ENCODE measurements around the gene CBLB.

Gene CBLB

DNA sequence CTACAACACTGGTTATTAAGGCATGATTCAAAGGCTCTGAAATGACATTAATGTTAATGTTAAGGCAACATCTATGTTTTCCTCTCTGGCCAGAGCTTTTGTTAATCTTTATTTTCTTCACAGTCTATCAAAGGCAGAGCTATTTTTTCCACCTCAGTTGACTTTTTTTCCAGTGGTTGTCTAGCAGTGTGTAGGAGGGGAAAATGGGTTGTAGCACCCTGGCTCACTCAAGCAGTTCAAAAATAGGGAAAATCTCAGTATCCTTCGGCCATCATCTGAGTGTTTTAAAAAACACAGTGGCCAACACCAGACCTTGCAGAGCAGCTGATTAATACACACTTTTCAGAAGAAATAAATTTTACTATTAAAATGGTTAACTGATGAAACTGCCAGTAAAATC lies 21.4 kb downstream of the CBLB start:
- no peak for DNase-seq (ENCODE audit: low read depth, low spot score)
- Histone ChIP-seq H3K4me1 (ENCODE audit: control insufficient read depth, insufficient read depth, low read length) (no peaks in the 10 kb centered on the region), H3K27me3 (ENCODE audit: control insufficient read depth, insufficient read depth, low read length) (no peaks in the 10 kb centered on the region), H3K27ac (ENCODE audit: low read length) (no peak overlapping the region), H3K36me3 (ENCODE audit: control insufficient read depth, insufficient read depth, low read length) (no peaks in the 10 kb centered on the region; the same call in 1 of the 2 replicates), H3K9me3 (ENCODE audit: control insufficient read depth, insufficient read depth, low read length) (no peaks in the 10 kb centered on the region), H3K4me3 (ENCODE audit: low read length) (no peak overlapping the region)
- no CpG with 5 or more reads among the region's 1 CpG for WGBS (ENCODE audit: insufficient coverage, insufficient read length)

DNA sequence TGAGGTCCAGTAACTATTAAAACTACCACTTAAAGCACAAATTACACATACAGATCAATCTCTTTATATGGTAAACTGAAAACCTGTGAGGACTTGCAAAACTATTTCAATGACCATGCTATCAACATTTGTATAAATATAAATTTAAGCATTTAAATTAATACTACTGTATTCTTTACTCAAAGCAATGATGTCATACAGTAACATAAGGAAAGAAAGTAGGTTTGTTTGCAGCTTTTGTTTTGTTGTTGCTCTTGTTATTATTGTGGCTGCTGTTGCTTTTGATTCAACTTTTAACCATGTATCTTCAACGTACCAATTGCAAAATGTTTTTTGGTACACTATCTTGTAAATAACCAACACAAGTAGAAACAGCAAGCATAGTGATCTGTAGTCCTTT lies 22.0 kb downstream of the CBLB start:
- Histone ChIP-seq H3K27me3 (ENCODE audit: control insufficient read depth, insufficient read depth, low read length) (no peaks in the 10 kb centered on the region), H3K9me3 (ENCODE audit: control insufficient read depth, insufficient read depth, low read length) (no peaks in the 10 kb centered on the region), H3K36me3 (ENCODE audit: control insufficient read depth, insufficient read depth, low read length) (no peaks in the 10 kb centered on the region; the same call in 1 of the 2 replicates), H3K4me1 (ENCODE audit: control insufficient read depth, insufficient read depth, low read length) (no peaks in the 10 kb centered on the region), H3K4me3 (ENCODE audit: low read length) (no peak overlapping the region), H3K27ac (ENCODE audit: low read length) (no peak overlapping the region)
- DNase-seq (ENCODE audit: low read depth, low spot score): no peak
- WGBS (ENCODE audit: insufficient coverage, insufficient read length): no CpG with 5 or more reads among the region's 1 CpG

DNA sequence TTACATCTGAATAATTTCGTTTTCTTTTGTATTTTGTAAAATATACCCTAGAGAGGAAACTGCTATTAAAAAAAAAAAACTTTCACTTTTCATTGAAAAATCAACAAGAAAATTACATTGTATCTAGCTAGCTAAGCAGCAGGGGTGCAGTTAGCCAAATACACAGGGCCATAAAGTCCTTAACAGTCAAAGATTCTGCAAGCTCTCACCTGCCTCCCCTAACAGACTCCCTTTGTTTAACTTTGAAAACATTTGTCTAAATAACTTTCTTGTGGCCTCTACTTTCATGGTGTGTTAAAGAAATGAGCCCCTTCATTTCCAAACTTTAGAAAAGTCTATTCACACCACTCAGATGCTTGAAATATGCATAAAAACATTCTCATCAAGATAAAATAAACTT lies 23.3 kb downstream of the CBLB start:
- Histone ChIP-seq H3K4me3 (ENCODE audit: low read length) (no peak overlapping the region), H3K27ac (ENCODE audit: low read length) (no peak overlapping the region), H3K9me3 (ENCODE audit: control insufficient read depth, insufficient read depth, low read length) (no peaks in the 10 kb centered on the region), H3K4me1 (ENCODE audit: control insufficient read depth, insufficient read depth, low read length) (no peaks in the 10 kb centered on the region), H3K27me3 (ENCODE audit: control insufficient read depth, insufficient read depth, low read length) (no peaks in the 10 kb centered on the region), H3K36me3 (ENCODE audit: control insufficient read depth, insufficient read depth, low read length) (no peaks in the 10 kb centered on the region; the same call in 1 of the 2 replicates)
- no CpG with 5 or more reads among the region's 1 CpG for WGBS (ENCODE audit: insufficient coverage, insufficient read length)
- DNase-seq (ENCODE audit: low read depth, low spot score): no peak

GRCh38 chr3:105844704-105845103 lies 24.1 kb downstream of the CBLB start:
- H3K4me3 ChIP-seq (ENCODE audit: low read length): no peak overlapping the region

DNA sequence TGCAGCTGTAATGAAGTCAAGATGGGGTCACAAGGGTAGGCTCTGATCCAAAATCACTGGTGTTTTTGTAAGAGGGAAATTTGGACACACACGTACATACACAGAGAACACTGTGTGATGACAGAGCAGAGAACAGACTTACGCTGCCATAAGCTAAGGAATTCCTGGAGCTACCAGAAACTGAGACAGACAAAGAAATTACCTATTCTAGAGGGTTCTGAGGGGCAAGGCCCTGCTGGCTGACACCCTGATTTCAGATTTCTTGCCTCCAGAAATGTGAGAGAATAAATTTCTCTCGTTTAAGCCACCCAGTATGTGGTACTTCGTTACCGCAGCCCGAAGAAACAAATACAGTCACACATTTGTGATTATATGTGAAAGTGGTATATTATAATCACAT lies 24.8 kb downstream of the CBLB start:
- H3K27me3 ChIP-seq (ENCODE audit: control insufficient read depth, insufficient read depth, low read length): no peaks in the 10 kb centered on the region
- no peak for DNase-seq (ENCODE audit: low read depth, low spot score)
- no CpG with 5 or more reads among the region's 6 CpGs for WGBS (ENCODE audit: insufficient coverage, insufficient read length)
- no peaks in the 10 kb centered on the region; the same call in 1 of the 2 replicates for H3K36me3 ChIP-seq (ENCODE audit: control insufficient read depth, insufficient read depth, low read length)
- no peaks in the 10 kb centered on the region for H3K4me1 ChIP-seq (ENCODE audit: control insufficient read depth, insufficient read depth, low read length)
- H3K27ac ChIP-seq (ENCODE audit: low read length): no peak overlapping the region
- no peaks in the 10 kb centered on the region for H3K9me3 ChIP-seq (ENCODE audit: control insufficient read depth, insufficient read depth, low read length)
- H3K4me3 ChIP-seq (ENCODE audit: low read length): no peak overlapping the region

More at GRCh38 chr3:105844704-105845103, 24.1 kb downstream of the CBLB start:
- no peak for DNase-seq (ENCODE audit: low read depth, low spot score)
- Histone ChIP-seq H3K36me3 (ENCODE audit: control insufficient read depth, insufficient read depth, low read length) (no peaks in the 10 kb centered on the region; the same call in 1 of the 2 replicates), H3K27me3 (ENCODE audit: control insufficient read depth, insufficient read depth, low read length) (no peaks in the 10 kb centered on the region), H3K9me3 (ENCODE audit: control insufficient read depth, insufficient read depth, low read length) (no peaks in the 10 kb centered on the region), H3K27ac (ENCODE audit: low read length) (no peak overlapping the region), H3K4me1 (ENCODE audit: control insufficient read depth, insufficient read depth, low read length) (no peaks in the 10 kb centered on the region)

- Histone ChIP-seq H3K4me3 (ENCODE audit: low read length) (no peak overlapping the region), H3K27ac (ENCODE audit: low read length) (no peak overlapping the region), H3K27me3 (ENCODE audit: control insufficient read depth, insufficient read depth, low read length) (no peaks in the 10 kb centered on the region), H3K9me3 (ENCODE audit: control insufficient read depth, insufficient read depth, low read length) (no peaks in the 10 kb centered on the region), H3K4me1 (ENCODE audit: control insufficient read depth, insufficient read depth, low read length) (no peaks in the 10 kb centered on the region), H3K36me3 (ENCODE audit: control insufficient read depth, insufficient read depth, low read length) (no peaks in the 10 kb centered on the region; the same call in 1 of the 2 replicates)
- DNase-seq (ENCODE audit: low read depth, low spot score): no peak
- WGBS (ENCODE audit: insufficient coverage, insufficient read length): no CpG with 5 or more reads among the region's 2 CpGs
Observed at GRCh38 chr3:105842943-105843342, 25.9 kb downstream of the CBLB start.

DNA sequence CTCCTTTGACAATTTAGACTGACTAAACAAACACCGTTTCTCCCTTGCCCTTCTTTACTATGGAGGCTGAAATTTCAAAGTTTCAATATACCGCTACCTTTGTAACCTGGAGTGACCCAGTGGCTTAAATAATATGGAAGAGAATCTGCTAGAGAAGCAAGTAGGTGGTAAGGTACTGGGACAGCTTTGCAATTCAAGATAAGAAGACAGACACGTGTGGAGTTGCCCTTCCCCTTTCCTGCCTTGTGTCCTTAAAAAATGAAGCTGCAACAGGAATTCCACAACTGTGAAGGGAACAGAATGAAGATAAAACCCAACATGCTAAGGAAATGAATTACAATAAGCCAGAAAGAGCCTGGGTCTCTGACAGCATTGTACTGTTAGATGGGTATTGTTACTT lies 26.4 kb downstream of the CBLB start:
- no peak for DNase-seq (ENCODE audit: low read depth, low spot score)
- Histone ChIP-seq H3K27me3 (ENCODE audit: control insufficient read depth, insufficient read depth, low read length) (no peaks in the 10 kb centered on the region), H3K4me3 (ENCODE audit: low read length) (no peak overlapping the region), H3K36me3 (ENCODE audit: control insufficient read depth, insufficient read depth, low read length) (no peaks in the 10 kb centered on the region; the same call in 1 of the 2 replicates), H3K27ac (ENCODE audit: low read length) (no peak overlapping the region), H3K4me1 (ENCODE audit: control insufficient read depth, insufficient read depth, low read length) (no peaks in the 10 kb centered on the region), H3K9me3 (ENCODE audit: control insufficient read depth, insufficient read depth, low read length) (no peaks in the 10 kb centered on the region)
- WGBS (ENCODE audit: insufficient coverage, insufficient read length): no CpG with 5 or more reads among the region's 3 CpGs

DNA sequence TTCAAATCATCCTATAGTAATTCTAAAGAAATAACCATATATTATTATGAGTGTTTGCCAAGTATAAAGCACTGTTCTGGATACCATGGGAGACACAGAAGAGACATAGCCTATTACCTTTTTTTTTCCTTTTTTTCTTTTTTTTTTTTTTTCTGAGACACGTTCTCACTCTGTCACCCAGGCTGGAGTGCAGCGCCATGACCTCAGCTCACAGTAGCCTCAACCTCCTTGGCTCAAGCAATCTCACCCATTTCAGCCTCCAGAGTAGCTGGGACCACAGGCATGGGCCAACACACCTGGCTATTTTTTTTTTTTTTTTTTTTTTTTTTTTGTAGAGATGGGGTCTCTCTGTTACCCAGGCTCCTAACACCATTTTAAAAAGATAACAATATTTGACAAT lies 30.9 kb downstream of the CBLB start:
- Histone ChIP-seq H3K9me3 (ENCODE audit: control insufficient read depth, insufficient read depth, low read length) (no peaks in the 10 kb centered on the region), H3K4me1 (ENCODE audit: control insufficient read depth, insufficient read depth, low read length) (no peaks in the 10 kb centered on the region), H3K36me3 (ENCODE audit: control insufficient read depth, insufficient read depth, low read length) (no peaks in the 10 kb centered on the region; the same call in 1 of the 2 replicates), H3K4me3 (ENCODE audit: low read length) (no peak overlapping the region), H3K27ac (ENCODE audit: low read length) (no peak overlapping the region), H3K27me3 (ENCODE audit: control insufficient read depth, insufficient read depth, low read length) (no peaks in the 10 kb centered on the region)
- no CpG with 5 or more reads among the region's 2 CpGs for WGBS (ENCODE audit: insufficient coverage, insufficient read length)
- no peak for DNase-seq (ENCODE audit: low read depth, low spot score)

- Histone ChIP-seq H3K4me3 (ENCODE audit: low read length) (no peak overlapping the region), H3K36me3 (ENCODE audit: control insufficient read depth, insufficient read depth, low read length) (no peaks in the 10 kb centered on the region; the same call in 1 of the 2 replicates), H3K27me3 (ENCODE audit: control insufficient read depth, insufficient read depth, low read length) (no peaks in the 10 kb centered on the region), H3K4me1 (ENCODE audit: control insufficient read depth, insufficient read depth, low read length) (no peaks in the 10 kb centered on the region), H3K9me3 (ENCODE audit: control insufficient read depth, insufficient read depth, low read length) (no peaks in the 10 kb centered on the region), H3K27ac (ENCODE audit: low read length) (no peak overlapping the region)
- DNase-seq (ENCODE audit: low read depth, low spot score): no peak
- no CpG with 5 or more reads among the region's 5 CpGs for WGBS (ENCODE audit: insufficient coverage, insufficient read length)
Observed at GRCh38 chr3:105837143-105837740, 31.6 kb downstream of the CBLB start.

- Histone ChIP-seq H3K36me3 (ENCODE audit: control insufficient read depth, insufficient read depth, low read length) (no peaks in the 10 kb centered on the region), H3K27me3 (ENCODE audit: control insufficient read depth, insufficient read depth, low read length) (no peaks in the 10 kb centered on the region), H3K4me3 (ENCODE audit: low read length) (no peak overlapping the region), H3K27ac (ENCODE audit: low read length) (no peak overlapping the region), H3K9me3 (ENCODE audit: control insufficient read depth, insufficient read depth, low read length) (no peaks in the 10 kb centered on the region), H3K4me1 (ENCODE audit: control insufficient read depth, insufficient read depth, low read length) (no peaks in the 10 kb centered on the region)
- no CpG with 5 or more reads among the region's 5 CpGs for WGBS (ENCODE audit: insufficient coverage, insufficient read length)
- DNase-seq (ENCODE audit: low read depth, low spot score): no peak
Observed at GRCh38 chr3:105836533-105836932, 32.3 kb downstream of the CBLB start.

GRCh38 chr3:105835606-105836005 lies 33.2 kb downstream of the CBLB start:
- Histone ChIP-seq H3K9me3 (ENCODE audit: control insufficient read depth, insufficient read depth, low read length) (no peaks in the 10 kb centered on the region), H3K36me3 (ENCODE audit: control insufficient read depth, insufficient read depth, low read length) (no peaks in the 10 kb centered on the region), H3K4me3 (ENCODE audit: low read length) (no peak overlapping the region), H3K27ac (ENCODE audit: low read length) (no peak overlapping the region), H3K27me3 (ENCODE audit: control insufficient read depth, insufficient read depth, low read length) (no peaks in the 10 kb centered on the region), H3K4me1 (ENCODE audit: control insufficient read depth, insufficient read depth, low read length) (no peaks in the 10 kb centered on the region)
- DNase-seq (ENCODE audit: low read depth, low spot score): no peak
